K562 (cell line): ENCODE data around the gene CARD9.

Experiments
- CTCF ChIP-seq, 3 experiments: IDR thresholded peaks in 2 of 3; conservative IDR thresholded peaks in 1 of 3; 2 replicates each; pipeline ENCODE4 v1.5.1; 2011 to 2012; ENCODE audit warnings: low read length in 3 of 3, mild to moderate bottlenecking in 3 of 3, control low read depth in 2 of 3, improper control_type of control experiment in 1 of 3, inconsistent platforms in 1 of 3, low read depth in 1 of 3, mixed read lengths in 1 of 3, moderate library complexity in 1 of 3; ENCODE audit not compliant: insufficient read depth in 2 of 3
- E2F1 ChIP-seq: sonication (generic); formaldehyde crosslinking; IDR thresholded peaks from 2 replicates; pipeline ENCODE4 v1.8.1; 2023; ENCODE audit warnings: mild to moderate bottlenecking, missing genetic modification reagents, moderate library complexity
- RAD21 ChIP-seq, 2 experiments: fragments of 250-450 bp in 1 of 2; fragments of 450-650 bp in 1 of 2; sonication (Bioruptor Pico) in 1 of 2; formaldehyde crosslinking in 1 of 2; IDR thresholded peaks in 1 of 2; conservative IDR thresholded peaks in 1 of 2; 2 replicates each; pipeline versions ENCODE4 v1.4.0 to v1.8.0; 2020 to 2022; ENCODE audit warnings: mild to moderate bottlenecking in 2 of 2, moderate library complexity in 1 of 2
- SREBF1 ChIP-seq: fragments of 150-350 bp; IDR thresholded peaks from 2 replicates; pipeline ENCODE4 v1.6.1; 2014; ENCODE audit warnings: antibody characterized with exemption, low read depth, low read length, borderline replicate concordance
- ZFP36 ChIP-seq: fragments of 150-350 bp; IDR thresholded peaks from 2 replicates; pipeline ENCODE4 v1.6.1; 2018; ENCODE audit warnings: low read length, low read depth; ENCODE audit not compliant: partially characterized antibody
- ZNF431 ChIP-seq: sonication (generic); formaldehyde crosslinking; IDR thresholded peaks from 2 replicates; pipeline ENCODE4 v1.8.0; 2022; ENCODE audit warnings: mild to moderate bottlenecking, missing genetic modification reagents
- TF ChIP-seq, protein P1 (sequence below): sonication (generic); formaldehyde crosslinking; IDR thresholded peaks from 2 replicates; pipeline ENCODE4 v1.8.0; 2022; ENCODE audit warnings: mild to moderate bottlenecking, missing genetic modification reagents
- TF ChIP-seq, protein P2 (sequence below), 2 experiments: fragments of 450-650 bp; formaldehyde crosslinking in 1 of 2; IDR thresholded peaks; 2 replicates each; pipeline versions ENCODE4 v1.4.0 to v1.6.1; 2014 to 2020; ENCODE audit warnings: mild to moderate bottlenecking in 2 of 2, borderline replicate concordance in 1 of 2, low read depth in 1 of 2

- no peak for TF ChIP-seq CTCF (IDR thresholded peaks at IDR 0.05 in 2 of 3, conservative IDR thresholded peaks at IDR 0.05 in 1 of 3; ENCODE audit: insufficient read depth in 2 of 3, low read depth in 1 of 3, low read length in 3 of 3)
- TF ChIP-seq RAD21 (CRISPR knock-in tag; conservative IDR thresholded peaks at IDR 0.05 in 1 of 2, IDR thresholded peaks at IDR 0.05 in 1 of 2): no peak
- no peak for TF ChIP-seq SREBF1
- no peak for TF ChIP-seq ZNF431 (CRISPR knock-in tag)
- TF ChIP-seq, protein P1, sequence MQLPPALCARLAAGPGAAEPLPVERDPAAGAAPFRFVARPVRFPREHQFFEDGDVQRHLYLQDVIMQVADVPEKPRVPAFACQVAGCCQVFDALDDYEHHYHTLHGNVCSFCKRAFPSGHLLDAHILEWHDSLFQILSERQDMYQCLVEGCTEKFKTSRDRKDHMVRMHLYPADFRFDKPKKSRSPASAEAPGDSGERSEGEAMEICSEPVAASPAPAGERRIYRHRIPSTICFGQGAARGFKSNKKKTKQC: no peak
- TF ChIP-seq E2F1: no peak
- TF ChIP-seq, protein P2, sequence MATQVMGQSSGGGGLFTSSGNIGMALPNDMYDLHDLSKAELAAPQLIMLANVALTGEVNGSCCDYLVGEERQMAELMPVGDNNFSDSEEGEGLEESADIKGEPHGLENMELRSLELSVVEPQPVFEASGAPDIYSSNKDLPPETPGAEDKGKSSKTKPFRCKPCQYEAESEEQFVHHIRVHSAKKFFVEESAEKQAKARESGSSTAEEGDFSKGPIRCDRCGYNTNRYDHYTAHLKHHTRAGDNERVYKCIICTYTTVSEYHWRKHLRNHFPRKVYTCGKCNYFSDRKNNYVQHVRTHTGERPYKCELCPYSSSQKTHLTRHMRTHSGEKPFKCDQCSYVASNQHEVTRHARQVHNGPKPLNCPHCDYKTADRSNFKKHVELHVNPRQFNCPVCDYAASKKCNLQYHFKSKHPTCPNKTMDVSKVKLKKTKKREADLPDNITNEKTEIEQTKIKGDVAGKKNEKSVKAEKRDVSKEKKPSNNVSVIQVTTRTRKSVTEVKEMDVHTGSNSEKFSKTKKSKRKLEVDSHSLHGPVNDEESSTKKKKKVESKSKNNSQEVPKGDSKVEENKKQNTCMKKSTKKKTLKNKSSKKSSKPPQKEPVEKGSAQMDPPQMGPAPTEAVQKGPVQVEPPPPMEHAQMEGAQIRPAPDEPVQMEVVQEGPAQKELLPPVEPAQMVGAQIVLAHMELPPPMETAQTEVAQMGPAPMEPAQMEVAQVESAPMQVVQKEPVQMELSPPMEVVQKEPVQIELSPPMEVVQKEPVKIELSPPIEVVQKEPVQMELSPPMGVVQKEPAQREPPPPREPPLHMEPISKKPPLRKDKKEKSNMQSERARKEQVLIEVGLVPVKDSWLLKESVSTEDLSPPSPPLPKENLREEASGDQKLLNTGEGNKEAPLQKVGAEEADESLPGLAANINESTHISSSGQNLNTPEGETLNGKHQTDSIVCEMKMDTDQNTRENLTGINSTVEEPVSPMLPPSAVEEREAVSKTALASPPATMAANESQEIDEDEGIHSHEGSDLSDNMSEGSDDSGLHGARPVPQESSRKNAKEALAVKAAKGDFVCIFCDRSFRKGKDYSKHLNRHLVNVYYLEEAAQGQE (IDR thresholded peaks at IDR 0.05; ENCODE audit: borderline replicate concordance): no peak
- TF ChIP-seq, protein P2 (CRISPR knock-in tag; IDR thresholded peaks at IDR 0.05; ENCODE audit: low read depth): no peak
- no peak for TF ChIP-seq ZFP36
Observed at GRCh38 chr9:136361754-136362449, 11.6 kb downstream of the CARD9 start.
